ENCODE measurements around the gene REPS1.

REPS1 gene

DNA sequence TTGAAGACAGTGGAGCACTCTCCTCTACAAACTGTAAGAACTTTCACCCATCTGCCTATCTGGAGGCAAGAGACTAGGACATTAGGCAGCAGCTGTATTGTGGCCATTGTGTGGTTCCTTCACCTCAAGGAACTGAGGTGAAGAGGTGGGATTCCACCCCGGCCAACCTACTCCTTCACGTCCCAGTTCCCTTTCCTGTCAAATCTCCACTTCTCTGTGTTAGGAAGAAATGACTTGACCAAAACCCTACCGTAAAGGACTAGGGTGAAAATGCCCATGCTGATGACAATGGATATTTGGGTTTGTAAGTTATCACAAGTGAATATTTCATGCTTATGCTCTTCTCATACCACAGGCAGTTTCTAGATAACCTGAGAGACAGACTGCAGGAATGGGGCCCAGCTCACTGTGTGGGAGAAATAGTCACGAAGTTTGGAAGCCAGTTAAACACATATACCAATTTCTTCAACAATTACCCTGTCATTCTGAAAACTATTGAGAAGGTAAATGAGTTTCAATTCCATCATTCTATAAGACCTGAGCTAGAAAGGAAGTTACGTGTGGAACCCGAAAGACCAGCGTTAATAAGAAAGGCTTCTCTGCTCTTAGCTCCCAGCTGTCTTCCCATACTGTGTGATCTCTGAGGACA, 105.6 kb downstream of the REPS1 start:
- no peak overlapping the region for H3K27ac ChIP-seq (ENCODE audit: low read depth, low read length)
- TF ChIP-seq EZH2phosphoT487 (IDR thresholded peaks at IDR 0.05; ENCODE audit: borderline replicate concordance, low read length): no peak
- TF ChIP-seq, protein P1, sequence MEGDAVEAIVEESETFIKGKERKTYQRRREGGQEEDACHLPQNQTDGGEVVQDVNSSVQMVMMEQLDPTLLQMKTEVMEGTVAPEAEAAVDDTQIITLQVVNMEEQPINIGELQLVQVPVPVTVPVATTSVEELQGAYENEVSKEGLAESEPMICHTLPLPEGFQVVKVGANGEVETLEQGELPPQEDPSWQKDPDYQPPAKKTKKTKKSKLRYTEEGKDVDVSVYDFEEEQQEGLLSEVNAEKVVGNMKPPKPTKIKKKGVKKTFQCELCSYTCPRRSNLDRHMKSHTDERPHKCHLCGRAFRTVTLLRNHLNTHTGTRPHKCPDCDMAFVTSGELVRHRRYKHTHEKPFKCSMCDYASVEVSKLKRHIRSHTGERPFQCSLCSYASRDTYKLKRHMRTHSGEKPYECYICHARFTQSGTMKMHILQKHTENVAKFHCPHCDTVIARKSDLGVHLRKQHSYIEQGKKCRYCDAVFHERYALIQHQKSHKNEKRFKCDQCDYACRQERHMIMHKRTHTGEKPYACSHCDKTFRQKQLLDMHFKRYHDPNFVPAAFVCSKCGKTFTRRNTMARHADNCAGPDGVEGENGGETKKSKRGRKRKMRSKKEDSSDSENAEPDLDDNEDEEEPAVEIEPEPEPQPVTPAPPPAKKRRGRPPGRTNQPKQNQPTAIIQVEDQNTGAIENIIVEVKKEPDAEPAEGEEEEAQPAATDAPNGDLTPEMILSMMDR (IDR thresholded peaks at IDR 0.05; ENCODE audit: low read depth, low read length, poor library complexity, severe bottlenecking): no peak
- no peaks in the 10 kb centered on the region for H3K4me1 ChIP-seq (ENCODE audit: control insufficient read depth, low read length)
- no peaks in the 10 kb centered on the region for H3K9me3 ChIP-seq (ENCODE audit: control insufficient read depth, insufficient read depth, low read length)
- H3K4me2 ChIP-seq (ENCODE audit: low read length): no peak overlapping the region
- no peaks in the 10 kb centered on the region for H3K36me3 ChIP-seq (ENCODE audit: control insufficient read depth, low read length)
- 0 out of 2 replicates have a peak, but pooled peaks cover 2% of the 10 kb centered on the region for H3K27me3 ChIP-seq (ENCODE audit: control insufficient read depth, low read length)
- H4K20me1 ChIP-seq (ENCODE audit: control insufficient read depth, insufficient read depth, low read depth, low read length): no peaks in the 10 kb centered on the region
- H3K79me2 ChIP-seq (ENCODE audit: control insufficient read depth, low read length): no peaks in the 10 kb centered on the region
- H3K4me3 ChIP-seq (ENCODE audit: low read length): no peak overlapping the region
- H3K9me2 ChIP-seq (replicated peaks; ENCODE audit: control insufficient read depth, low read length): no peaks in the 10 kb centered on the region
- H3F3A ChIP-seq (ENCODE audit: control insufficient read depth, insufficient read depth): no peaks in the 10 kb centered on the region

DNA sequence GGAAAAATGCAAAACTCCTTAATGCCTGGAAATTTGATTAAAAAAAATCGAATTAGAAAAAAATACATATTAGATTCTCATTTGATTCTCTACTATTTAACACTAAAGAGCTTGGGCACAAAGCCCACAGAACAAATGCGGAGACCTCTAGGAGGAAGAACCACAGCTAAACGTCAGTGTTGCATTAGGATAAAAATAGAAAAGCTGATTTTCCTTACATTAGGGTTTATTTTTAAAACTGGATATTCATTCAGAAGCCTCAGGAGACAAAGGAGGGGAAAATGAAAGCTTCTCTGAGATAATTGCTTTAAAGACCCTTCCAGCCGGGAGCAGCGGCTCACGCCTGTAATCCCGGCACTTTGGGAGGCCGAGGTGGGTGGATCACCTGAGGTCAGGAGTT, 114.9 kb downstream of the REPS1 start:
- H3K4me2 ChIP-seq (ENCODE audit: low read length): no peak overlapping the region
- TF ChIP-seq, protein P1 (IDR thresholded peaks at IDR 0.05; ENCODE audit: low read depth, low read length, poor library complexity, severe bottlenecking): no peak
- no peak for TF ChIP-seq EZH2phosphoT487 (IDR thresholded peaks at IDR 0.05; ENCODE audit: borderline replicate concordance, low read length)
- no peaks in the 10 kb centered on the region for H3K36me3 ChIP-seq (ENCODE audit: control insufficient read depth, low read length)
- no peaks in the 10 kb centered on the region for H4K20me1 ChIP-seq (ENCODE audit: control insufficient read depth, insufficient read depth, low read depth, low read length)
- H3K4me3 ChIP-seq (ENCODE audit: low read length): no peak overlapping the region
- H3K27me3 ChIP-seq (ENCODE audit: control insufficient read depth, low read length): peaks cover 6% of the 10 kb centered on the region
- no peaks in the 10 kb centered on the region for H3K4me1 ChIP-seq (ENCODE audit: control insufficient read depth, low read length)
- H3F3A ChIP-seq (ENCODE audit: control insufficient read depth, insufficient read depth): no peaks in the 10 kb centered on the region
- no peaks in the 10 kb centered on the region for H3K9me2 ChIP-seq (replicated peaks; ENCODE audit: control insufficient read depth, low read length)
- no peak overlapping the region for H3K27ac ChIP-seq (ENCODE audit: low read depth, low read length)
- no peaks in the 10 kb centered on the region for H3K9me3 ChIP-seq (ENCODE audit: control insufficient read depth, insufficient read depth, low read length)
- no peaks in the 10 kb centered on the region for H3K79me2 ChIP-seq (ENCODE audit: control insufficient read depth, low read length)

DNA sequence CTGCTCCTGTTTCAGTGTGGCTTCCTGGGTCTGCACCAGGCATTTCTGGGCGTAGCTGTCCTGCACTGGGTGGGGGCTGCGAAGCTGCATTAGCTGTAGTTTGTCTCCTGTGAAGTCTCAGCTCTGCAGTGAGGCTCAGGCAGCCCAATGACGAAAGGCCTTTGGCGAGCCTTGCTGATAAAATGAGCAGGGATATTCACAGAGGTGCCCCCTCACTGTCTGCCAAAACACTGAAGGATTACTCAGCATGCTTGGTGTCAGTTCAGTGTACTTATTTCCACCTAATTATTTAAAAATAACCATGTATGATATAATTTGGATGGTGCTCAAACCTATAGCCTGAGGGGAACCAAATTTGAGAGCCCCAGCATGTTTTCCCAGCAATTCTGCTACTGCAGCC, 118.7 kb downstream of the REPS1 start:
- no peak overlapping the region for H3K4me2 ChIP-seq (ENCODE audit: low read length)
- H4K20me1 ChIP-seq (ENCODE audit: control insufficient read depth, insufficient read depth, low read depth, low read length): no peaks in the 10 kb centered on the region
- no peaks in the 10 kb centered on the region for H3K9me3 ChIP-seq (ENCODE audit: control insufficient read depth, insufficient read depth, low read length)
- no peak overlapping the region for H3K27ac ChIP-seq (ENCODE audit: low read depth, low read length)
- peaks cover 6% of the 10 kb centered on the region; the same call in 1 of the 2 replicates for H3K27me3 ChIP-seq (ENCODE audit: control insufficient read depth, low read length)
- no peaks in the 10 kb centered on the region for H3K9me2 ChIP-seq (replicated peaks; ENCODE audit: control insufficient read depth, low read length)
- no peaks in the 10 kb centered on the region for H3K4me1 ChIP-seq (ENCODE audit: control insufficient read depth, low read length)
- H3K4me3 ChIP-seq (ENCODE audit: low read length): no peak overlapping the region
- TF ChIP-seq, protein P1 (IDR thresholded peaks at IDR 0.05; ENCODE audit: low read depth, low read length, poor library complexity, severe bottlenecking): no peak
- TF ChIP-seq EZH2phosphoT487 (IDR thresholded peaks at IDR 0.05; ENCODE audit: borderline replicate concordance, low read length): no peak
- no peaks in the 10 kb centered on the region for H3K36me3 ChIP-seq (ENCODE audit: control insufficient read depth, low read length)
- H3F3A ChIP-seq (ENCODE audit: control insufficient read depth, insufficient read depth): no peaks in the 10 kb centered on the region
- no peaks in the 10 kb centered on the region for H3K79me2 ChIP-seq (ENCODE audit: control insufficient read depth, low read length)

All from DOHH2 (cell line).